ENCODE data around the gene MORN1. TPM values are rescaled to one million over a fixed set of nuclear protein-coding genes. Genes with fewer than 3 reads are reported as not detected.

The MORN1 gene
- total RNA-seq, 1 experiment from 2014 or later: 12.7 TPM

GRCh38 chr1:2404890-2405511, 13.6 kb upstream of the MORN1 start:
- DNase-seq: no peak
- Histone ChIP-seq H3K4me3 (ENCODE audit: insufficient read depth, low read depth, low read length) (no peak overlapping the region), H3K36me3 (replicated peaks; ENCODE audit: control insufficient read depth, insufficient read depth, low read length) (peaks cover 19% of the 10 kb centered on the region), H3K27me3 (ENCODE audit: control insufficient read depth, insufficient read depth, low read length) (no peaks in the 10 kb centered on the region)

- Histone ChIP-seq H3K27me3 (ENCODE audit: control insufficient read depth, insufficient read depth, low read length) (no peaks in the 10 kb centered on the region), H3K4me3 (ENCODE audit: insufficient read depth, low read depth, low read length) (no peak overlapping the region), H3K36me3 (replicated peaks; ENCODE audit: control insufficient read depth, insufficient read depth, low read length) (peaks cover 19% of the 10 kb centered on the region)
- DNase-seq: no peak
Observed at GRCh38 chr1:2404142-2404889, 13.0 kb upstream of the MORN1 start.

- Histone ChIP-seq H3K36me3 (replicated peaks; ENCODE audit: control insufficient read depth, insufficient read depth, low read length) (peaks cover 20% of the 10 kb centered on the region), H3K27me3 (ENCODE audit: control insufficient read depth, insufficient read depth, low read length) (no peaks in the 10 kb centered on the region), H3K4me3 (ENCODE audit: insufficient read depth, low read depth, low read length) (no peak overlapping the region)
- no peak for DNase-seq
Observed at GRCh38 chr1:2403273-2403672, 11.9 kb upstream of the MORN1 start.

- DNase-seq: no peak
- Histone ChIP-seq H3K4me3 (ENCODE audit: insufficient read depth, low read depth, low read length) (no peak overlapping the region), H3K36me3 (replicated peaks; ENCODE audit: control insufficient read depth, insufficient read depth, low read length) (peaks cover 17% of the 10 kb centered on the region), H3K27me3 (ENCODE audit: control insufficient read depth, insufficient read depth, low read length) (no peaks in the 10 kb centered on the region)
Observed at GRCh38 chr1:2402420-2402819, 11.1 kb upstream of the MORN1 start.

- peaks cover 21% of the 10 kb centered on the region for H3K36me3 ChIP-seq (replicated peaks; ENCODE audit: control insufficient read depth, insufficient read depth, low read length)
- no peak for DNase-seq
- H3K27me3 ChIP-seq (ENCODE audit: control insufficient read depth, insufficient read depth, low read length): no peaks in the 10 kb centered on the region
- no peak overlapping the region for H3K4me3 ChIP-seq (ENCODE audit: insufficient read depth, low read depth, low read length)
Observed at GRCh38 chr1:2400950-2401649, 9.7 kb upstream of the MORN1 start.

GRCh38 chr1:2400576-2400909, 9.2 kb upstream of the MORN1 start:
- Histone ChIP-seq H3K4me3 (ENCODE audit: insufficient read depth, low read depth, low read length) (no peak overlapping the region), H3K36me3 (replicated peaks; ENCODE audit: control insufficient read depth, insufficient read depth, low read length) (peaks cover 24% of the 10 kb centered on the region), H3K27me3 (ENCODE audit: control insufficient read depth, insufficient read depth, low read length) (no peaks in the 10 kb centered on the region)
- DNase-seq: no peak

- Histone ChIP-seq H3K27me3 (ENCODE audit: control insufficient read depth, insufficient read depth, low read length) (no peaks in the 10 kb centered on the region), H3K36me3 (replicated peaks; ENCODE audit: control insufficient read depth, insufficient read depth, low read length) (peaks cover 23% of the 10 kb centered on the region), H3K4me3 (ENCODE audit: insufficient read depth, low read depth, low read length) (no peak overlapping the region)
- no peak for DNase-seq
Observed at GRCh38 chr1:2399890-2400575, 8.7 kb upstream of the MORN1 start.

- Histone ChIP-seq H3K36me3 (replicated peaks; ENCODE audit: control insufficient read depth, insufficient read depth, low read length) (peaks cover 17% of the 10 kb centered on the region), H3K27me3 (ENCODE audit: control insufficient read depth, insufficient read depth, low read length) (no peaks in the 10 kb centered on the region), H3K4me3 (ENCODE audit: insufficient read depth, low read depth, low read length) (no peak overlapping the region)
- DNase-seq: no peak
Observed at GRCh38 chr1:2398871-2399270, 7.5 kb upstream of the MORN1 start.

GRCh38 chr1:2397007-2397679, 5.8 kb upstream of the MORN1 start:
- DNase-seq: no peak
- Histone ChIP-seq H3K27me3 (ENCODE audit: control insufficient read depth, insufficient read depth, low read length) (no peaks in the 10 kb centered on the region), H3K4me3 (ENCODE audit: insufficient read depth, low read depth, low read length) (no peak overlapping the region), H3K36me3 (replicated peaks; ENCODE audit: control insufficient read depth, insufficient read depth, low read length) (peaks cover 18% of the 10 kb centered on the region)

- no peak for DNase-seq
- Histone ChIP-seq H3K4me3 (ENCODE audit: insufficient read depth, low read depth, low read length) (no peak overlapping the region), H3K36me3 (replicated peaks; ENCODE audit: control insufficient read depth, insufficient read depth, low read length) (peaks cover 17% of the 10 kb centered on the region), H3K27me3 (ENCODE audit: control insufficient read depth, insufficient read depth, low read length) (no peaks in the 10 kb centered on the region)
Observed at GRCh38 chr1:2396476-2396875, 5.1 kb upstream of the MORN1 start.

GRCh38 chr1:2396059-2396458, 4.7 kb upstream of the MORN1 start:
- no peak for DNase-seq
- H3K27me3 ChIP-seq (ENCODE audit: control insufficient read depth, insufficient read depth, low read length): no peaks in the 10 kb centered on the region
- H3K4me3 ChIP-seq (ENCODE audit: insufficient read depth, low read depth, low read length): no peak overlapping the region
- peaks cover 17% of the 10 kb centered on the region for H3K36me3 ChIP-seq (replicated peaks; ENCODE audit: control insufficient read depth, insufficient read depth, low read length)

GRCh38 chr1:2395245-2395644, 3.9 kb upstream of the MORN1 start:
- Histone ChIP-seq H3K4me3 (ENCODE audit: insufficient read depth, low read depth, low read length) (no peak overlapping the region), H3K36me3 (replicated peaks; ENCODE audit: control insufficient read depth, insufficient read depth, low read length) (peaks cover 17% of the 10 kb centered on the region), H3K27me3 (ENCODE audit: control insufficient read depth, insufficient read depth, low read length) (no peaks in the 10 kb centered on the region)
- no peak for DNase-seq

- Histone ChIP-seq H3K27me3 (ENCODE audit: control insufficient read depth, insufficient read depth, low read length) (no peaks in the 10 kb centered on the region), H3K4me3 (ENCODE audit: insufficient read depth, low read depth, low read length) (no peak overlapping the region), H3K36me3 (replicated peaks; ENCODE audit: control insufficient read depth, insufficient read depth, low read length) (peaks cover 17% of the 10 kb centered on the region)
- no peak for DNase-seq
Observed at GRCh38 chr1:2394761-2395160, 3.4 kb upstream of the MORN1 start.

- no peak for DNase-seq
- peaks cover 16% of the 10 kb centered on the region for H3K36me3 ChIP-seq (replicated peaks; ENCODE audit: control insufficient read depth, insufficient read depth, low read length)
Observed at GRCh38 chr1:2394220-2394619, 2.9 kb upstream of the MORN1 start.

More at GRCh38 chr1:2394220-2394619, 2.9 kb upstream of the MORN1 start:
- no peak overlapping the region for H3K4me3 ChIP-seq (ENCODE audit: insufficient read depth, low read depth, low read length)
- no peaks in the 10 kb centered on the region for H3K27me3 ChIP-seq (ENCODE audit: control insufficient read depth, insufficient read depth, low read length)
